CD14-positive monocyte (primary cell): Measurements from ENCODE around the gene PDE11A. TPM values are rescaled to one million over a fixed set of nuclear protein-coding genes. Genes with fewer than 3 reads are reported as not detected.

ENCODE experiments used
- DNase-seq, 3 donors: peaks; one replicate each; pipeline ENCODE4 v3.0.0-alpha.2; 2011 to 2022
- H2AFZ ChIP-seq: 2 replicates; pipeline ENCODE4 v1.6.0; 2012; ENCODE audit warnings: mild to moderate bottlenecking, low read depth, low read length, inconsistent platforms; ENCODE audit not compliant: insufficient read depth, poor library complexity, severe bottlenecking
- H3K27ac ChIP-seq, 2 donors: 1 replicate in 1 of 2; 2 replicates in 1 of 2; pipeline ENCODE4 v1.5.1; 2012 to 2013; ENCODE audit warnings: low read length in 2 of 2, control low read depth in 1 of 2, inconsistent platforms in 1 of 2, low read depth in 1 of 2, mild to moderate bottlenecking in 1 of 2
- H3K27me3 ChIP-seq, 2 donors: one replicate each; pipeline versions ENCODE4 v1.6.0 to v1.6.1; 2011 to 2013; ENCODE audit warnings: low read length in 2 of 2; ENCODE audit not compliant: control insufficient read depth in 2 of 2, insufficient read depth in 2 of 2
- H3K36me3 ChIP-seq, 2 donors: replicated peaks in 1 of 2; 1 replicate in 1 of 2; 2 replicates in 1 of 2; pipeline versions ENCODE4 v1.5.1 to v1.6.1; 2012 to 2013; ENCODE audit warnings: low read length in 2 of 2, control low read depth in 1 of 2, inconsistent platforms in 1 of 2, mild to moderate bottlenecking in 1 of 2; ENCODE audit not compliant: insufficient read depth in 2 of 2, control insufficient read depth in 1 of 2
- H3K4me1 ChIP-seq, 2 donors: 1 replicate in 1 of 2; 2 replicates in 1 of 2; pipeline versions ENCODE4 v1.5.1 to v1.6.1; 2012 to 2013; ENCODE audit warnings: low read length in 2 of 2, control low read depth in 1 of 2, inconsistent platforms in 1 of 2, mild to moderate bottlenecking in 1 of 2, moderate library complexity in 1 of 2; ENCODE audit not compliant: insufficient read depth in 2 of 2, control insufficient read depth in 1 of 2
- H3K4me2 ChIP-seq: replicated peaks from 2 replicates; pipeline ENCODE3; 2012; ENCODE audit warnings: low read length, moderate library complexity, mild to moderate bottlenecking; ENCODE audit not compliant: poor library complexity, severe bottlenecking; ENCODE audit errors: extremely low read depth
- H3K4me3 ChIP-seq, 3 experiments: fragments of 200-600 bp in 1 of 3; sonication (generic) in 1 of 3; replicated peaks in 1 of 3; 1 replicate in 2 of 3; 2 replicates in 1 of 3; pipeline ENCODE4 v1.5.1; 2011 to 2013; ENCODE audit warnings: low read length in 3 of 3, mild to moderate bottlenecking in 3 of 3, control low read depth in 2 of 3, low read depth in 2 of 3, inconsistent platforms in 1 of 3, moderate library complexity in 1 of 3
- H3K79me2 ChIP-seq: 2 replicates; pipeline ENCODE4 v1.6.0; 2012; ENCODE audit warnings: mild to moderate bottlenecking, control low read depth, inconsistent platforms, low read length, moderate library complexity; ENCODE audit not compliant: insufficient read depth
- H3K9ac ChIP-seq: 2 replicates; pipeline ENCODE4 v1.6.0; 2017; ENCODE audit warnings: low read length, mild to moderate bottlenecking; ENCODE audit not compliant: insufficient read depth, poor library complexity, severe bottlenecking
- H3K9me3 ChIP-seq, 2 donors: replicated peaks in 1 of 2; 1 replicate in 1 of 2; 2 replicates in 1 of 2; pipeline versions ENCODE4 v1.5.1 to v1.6.1; 2012 to 2013; ENCODE audit warnings: low read length in 2 of 2, control low read depth in 1 of 2; ENCODE audit not compliant: control insufficient read depth in 1 of 2, insufficient read depth in 1 of 2
- H4K20me1 ChIP-seq: 2 replicates; pipeline ENCODE4 v1.6.0; 2012; ENCODE audit warnings: mild to moderate bottlenecking, low read length, control low read depth, moderate library complexity; ENCODE audit not compliant: insufficient read depth
- H3K27ac Mint-ChIP-seq, 7 donors: one replicate each; pipeline ENCODE4 v1.8.0; 2020; ENCODE audit warnings: mild to moderate bottlenecking in 7 of 7, mixed read lengths in 7 of 7, moderate library complexity in 6 of 7, inconsistent platforms in 2 of 7
- H3K27me3 Mint-ChIP-seq, 3 donors: one replicate each; pipeline ENCODE4 v1.8.0; 2021 to 2022; ENCODE audit warnings: low read depth in 3 of 3, mild to moderate bottlenecking in 3 of 3, mixed read lengths in 3 of 3, moderate library complexity in 3 of 3, inconsistent platforms in 1 of 3
- H3K36me3 Mint-ChIP-seq, 2 donors: one replicate each; pipeline ENCODE4 v1.8.0; 2020; ENCODE audit warnings: mixed read lengths in 2 of 2, inconsistent platforms in 1 of 2, mild to moderate bottlenecking in 1 of 2
- H3K4me1 Mint-ChIP-seq: one replicate; pipeline ENCODE4 v1.8.0; 2020; ENCODE audit warnings: mild to moderate bottlenecking, mixed read lengths
- H3K4me3 Mint-ChIP-seq, 2 donors: one replicate each; pipeline ENCODE4 v1.8.0; 2020; ENCODE audit warnings: mild to moderate bottlenecking in 2 of 2, mixed read lengths in 2 of 2, moderate library complexity in 1 of 2
- H3K9me3 Mint-ChIP-seq, 7 donors: one replicate each; pipeline ENCODE4 v1.8.0; 2020 to 2022; ENCODE audit warnings: mixed read lengths in 7 of 7, mild to moderate bottlenecking in 6 of 7, moderate library complexity in 6 of 7, inconsistent platforms in 2 of 7
- WGBS: methylation state at CpG from one replicate; pipeline ENCODE4 v1.1.5; 2013; ENCODE audit warnings: missing lambda C conversion rate; ENCODE audit not compliant: insufficient coverage; 5-methylcytosine and 5-hydroxymethylcytosine counted together
- intact Hi-C, 2 donors: fragments of 100-400 bp; cut with micrococcal nuclease; formaldehyde crosslinking; loops; one replicate each; pipeline versions ENCODE4 v1.15.0 to v1.15.1; 2023
- polyA plus RNA-seq, 3 donors: library from polyadenylated mRNA; depleted of rRNA in 1 of 3; unstranded in 2 of 3; stranded (reverse) in 1 of 3; fragments of 300-500 nt in 2 of 3; fragments of >200 nt in 1 of 3; fragmentation: Illumina TruSeq in 2 of 3; gene quantifications; 1 replicate in 2 of 3; 2 replicates in 1 of 3; pipeline ENCODE4 v1.2.3, GENCODE V29; 2012 to 2021
- TF ChIP-seq, protein P1 (sequence below): fragments of 200-600 bp; IDR thresholded peaks from one replicate; pipeline ENCODE4 v1.8.0; 2022; ENCODE audit warnings: antibody characterized with exemption, mild to moderate bottlenecking

The PDE11A gene
- polyA plus RNA-seq, 3 donors, result not detected

- H3K9me3 Mint-ChIP-seq, result peaks cover 0 to 3% (median 0%) of the 10 kb centered on the region in 7 donors
- H3K27me3 ChIP-seq, result no peaks in the 10 kb centered on the region
- H3K4me3 Mint-ChIP-seq, result no peak overlapping the region
- H3K4me2 ChIP-seq, result no peak overlapping the region
- no peaks in the 10 kb centered on the region for H3K79me2 ChIP-seq
- no peak overlapping the region for H3K27ac Mint-ChIP-seq
- peaks cover 0 to 4% (median 0%) of the 10 kb centered on the region in 3 donors for H3K27me3 Mint-ChIP-seq
- intact Hi-C loops, result no loop called here
- H3K9ac ChIP-seq, result no peak overlapping the region
- H3K4me1 ChIP-seq, result no peaks in the 10 kb centered on the region
- no peak overlapping the region for H3K27ac ChIP-seq
- no peaks in the 10 kb centered on the region for H3K9me3 ChIP-seq
- TF ChIP-seq, protein P1, sequence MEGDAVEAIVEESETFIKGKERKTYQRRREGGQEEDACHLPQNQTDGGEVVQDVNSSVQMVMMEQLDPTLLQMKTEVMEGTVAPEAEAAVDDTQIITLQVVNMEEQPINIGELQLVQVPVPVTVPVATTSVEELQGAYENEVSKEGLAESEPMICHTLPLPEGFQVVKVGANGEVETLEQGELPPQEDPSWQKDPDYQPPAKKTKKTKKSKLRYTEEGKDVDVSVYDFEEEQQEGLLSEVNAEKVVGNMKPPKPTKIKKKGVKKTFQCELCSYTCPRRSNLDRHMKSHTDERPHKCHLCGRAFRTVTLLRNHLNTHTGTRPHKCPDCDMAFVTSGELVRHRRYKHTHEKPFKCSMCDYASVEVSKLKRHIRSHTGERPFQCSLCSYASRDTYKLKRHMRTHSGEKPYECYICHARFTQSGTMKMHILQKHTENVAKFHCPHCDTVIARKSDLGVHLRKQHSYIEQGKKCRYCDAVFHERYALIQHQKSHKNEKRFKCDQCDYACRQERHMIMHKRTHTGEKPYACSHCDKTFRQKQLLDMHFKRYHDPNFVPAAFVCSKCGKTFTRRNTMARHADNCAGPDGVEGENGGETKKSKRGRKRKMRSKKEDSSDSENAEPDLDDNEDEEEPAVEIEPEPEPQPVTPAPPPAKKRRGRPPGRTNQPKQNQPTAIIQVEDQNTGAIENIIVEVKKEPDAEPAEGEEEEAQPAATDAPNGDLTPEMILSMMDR, result no peak
- H2AFZ ChIP-seq, result no peak overlapping the region
- no peaks in the 10 kb centered on the region for H3K36me3 Mint-ChIP-seq
- 100% methylated on average over 2 of the region's 3 CpGs for WGBS
- H3K4me3 ChIP-seq, result no peak overlapping the region
- no peaks in the 10 kb centered on the region for H3K4me1 Mint-ChIP-seq
- H3K36me3 ChIP-seq, result no peaks in the 10 kb centered on the region
- DNase-seq, result no peak
- H4K20me1 ChIP-seq, result no peaks in the 10 kb centered on the region
Observed at GRCh38 chr2:177676636-177677035, 395.9 kb downstream of the PDE11A start.

DNA sequence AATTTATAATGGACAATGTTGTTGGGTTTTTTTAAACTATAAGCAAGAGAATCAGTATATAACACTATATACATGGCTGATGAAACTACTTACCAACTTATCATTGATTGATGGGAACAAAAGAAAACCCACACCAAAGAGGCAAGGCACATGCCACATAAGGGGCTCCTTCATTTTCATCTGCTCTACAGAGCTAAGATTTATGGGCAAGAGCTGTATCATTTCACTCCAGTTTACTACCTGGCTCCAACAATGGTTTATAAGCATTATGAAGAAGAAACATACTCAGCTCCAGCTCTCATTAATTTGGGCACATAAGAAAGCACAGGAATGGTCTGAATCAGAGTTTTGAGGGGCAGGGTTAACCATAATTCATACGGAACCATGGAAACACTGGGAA is 396.8 kb downstream of the PDE11A start:
- DNase-seq, result no peak
- no peak overlapping the region for H3K27ac ChIP-seq
- no peaks in the 10 kb centered on the region for H3K79me2 ChIP-seq
- Mint-ChIP-seq H3K27ac (no peak overlapping the region), H3K4me1 (no peaks in the 10 kb centered on the region), H3K36me3 (no peaks in the 10 kb centered on the region), H3K9me3 (peaks cover 0 to 3% (median 0%) of the 10 kb centered on the region in 7 donors), H3K4me3 (no peak overlapping the region), H3K27me3 (peaks cover 0 to 4% (median 1%) of the 10 kb centered on the region in 3 donors)
- H3K36me3 ChIP-seq, result no peaks in the 10 kb centered on the region
- H4K20me1 ChIP-seq, result no peaks in the 10 kb centered on the region
- TF ChIP-seq, protein P1, result no peak
- 100% methylated on average over 1 of the region's 1 CpG for WGBS
- H3K9me3 ChIP-seq, result no peaks in the 10 kb centered on the region
- no peak overlapping the region for H3K4me3 ChIP-seq
- intact Hi-C loops, result no loop called here
- H3K27me3 ChIP-seq, result no peaks in the 10 kb centered on the region
- no peak overlapping the region for H2AFZ ChIP-seq
- no peak overlapping the region for H3K4me2 ChIP-seq
- no peaks in the 10 kb centered on the region for H3K4me1 ChIP-seq
- no peak overlapping the region for H3K9ac ChIP-seq
